ENCODE results near the gene RBFOX2.

Gene RBFOX2

DNA sequence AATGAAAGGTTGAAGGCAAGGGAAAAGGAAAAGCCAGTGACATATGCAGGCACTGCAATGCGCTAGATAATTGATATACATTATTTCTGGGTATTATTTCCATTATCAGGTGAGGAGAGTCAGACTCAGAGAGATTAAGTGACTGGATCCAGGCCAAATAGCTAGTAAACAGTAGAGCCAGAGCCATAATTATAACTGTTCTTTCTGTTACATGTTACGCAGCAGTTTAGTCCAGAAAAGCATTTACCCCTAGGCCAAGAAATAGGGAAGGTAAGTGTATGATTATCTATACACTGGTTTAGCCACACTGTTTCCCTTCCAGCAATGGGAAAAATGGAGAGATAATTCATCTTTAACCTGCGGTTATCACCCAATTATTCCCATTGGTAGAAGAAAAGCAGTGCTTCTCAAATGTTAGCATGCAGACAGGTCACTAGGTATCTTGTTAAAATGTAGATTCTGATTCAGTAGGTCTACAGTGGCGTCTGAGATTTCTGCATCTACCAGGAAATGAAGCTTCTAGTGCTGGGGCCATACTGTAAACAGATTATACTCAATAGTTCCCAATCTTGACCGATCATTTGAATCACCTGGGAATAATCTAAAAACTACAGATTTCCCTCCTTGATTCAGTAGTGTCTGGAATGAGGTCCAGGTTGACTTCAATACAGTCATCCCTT is 69.4 kb downstream of the RBFOX2 start:
- Histone ChIP-seq H3K4me2 (ENCODE audit: low read length) (no peak overlapping the region), H3K27ac (no peak overlapping the region), H3K4me3 (ENCODE audit: low read depth, low read length) (no peak overlapping the region), H2AFZ (no peak overlapping the region), H3K36me3 (ENCODE audit: control insufficient read depth, insufficient read depth, low read length) (no peaks in the 10 kb centered on the region), H3K27me3 (ENCODE audit: control insufficient read depth, insufficient read depth, low read length) (no peaks in the 10 kb centered on the region), H3K4me1 (no peaks in the 10 kb centered on the region), H3K79me2 (peaks cover 10% of the 10 kb centered on the region), H3K9me3 (ENCODE audit: control insufficient read depth, low read length) (no peaks in the 10 kb centered on the region), H3K9ac (no peak overlapping the region)
- TF ChIP-seq, protein P1, sequence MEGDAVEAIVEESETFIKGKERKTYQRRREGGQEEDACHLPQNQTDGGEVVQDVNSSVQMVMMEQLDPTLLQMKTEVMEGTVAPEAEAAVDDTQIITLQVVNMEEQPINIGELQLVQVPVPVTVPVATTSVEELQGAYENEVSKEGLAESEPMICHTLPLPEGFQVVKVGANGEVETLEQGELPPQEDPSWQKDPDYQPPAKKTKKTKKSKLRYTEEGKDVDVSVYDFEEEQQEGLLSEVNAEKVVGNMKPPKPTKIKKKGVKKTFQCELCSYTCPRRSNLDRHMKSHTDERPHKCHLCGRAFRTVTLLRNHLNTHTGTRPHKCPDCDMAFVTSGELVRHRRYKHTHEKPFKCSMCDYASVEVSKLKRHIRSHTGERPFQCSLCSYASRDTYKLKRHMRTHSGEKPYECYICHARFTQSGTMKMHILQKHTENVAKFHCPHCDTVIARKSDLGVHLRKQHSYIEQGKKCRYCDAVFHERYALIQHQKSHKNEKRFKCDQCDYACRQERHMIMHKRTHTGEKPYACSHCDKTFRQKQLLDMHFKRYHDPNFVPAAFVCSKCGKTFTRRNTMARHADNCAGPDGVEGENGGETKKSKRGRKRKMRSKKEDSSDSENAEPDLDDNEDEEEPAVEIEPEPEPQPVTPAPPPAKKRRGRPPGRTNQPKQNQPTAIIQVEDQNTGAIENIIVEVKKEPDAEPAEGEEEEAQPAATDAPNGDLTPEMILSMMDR (IDR thresholded peaks at IDR 0.05) = no peak

DNA sequence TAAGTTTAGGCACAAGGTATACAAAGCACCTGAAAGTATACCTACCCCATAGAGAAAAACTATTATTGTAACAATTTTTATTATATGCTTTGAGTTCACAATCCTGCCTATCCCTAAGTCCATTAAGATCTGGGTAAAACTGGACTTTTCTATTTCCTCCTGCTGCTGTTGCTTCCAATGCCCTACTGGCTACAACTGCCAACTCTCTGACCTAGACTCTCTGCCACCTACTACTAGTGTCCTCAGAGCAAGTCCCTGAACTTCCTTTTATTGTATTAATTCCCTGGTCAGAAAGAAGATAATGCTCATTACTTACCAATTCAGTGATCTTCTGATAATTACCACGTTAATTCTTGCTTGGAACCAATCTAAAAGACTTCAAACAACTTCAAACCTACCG is 70.3 kb downstream of the RBFOX2 start:
- no peak overlapping the region for H3K4me2 ChIP-seq (ENCODE audit: low read length)

DNA sequence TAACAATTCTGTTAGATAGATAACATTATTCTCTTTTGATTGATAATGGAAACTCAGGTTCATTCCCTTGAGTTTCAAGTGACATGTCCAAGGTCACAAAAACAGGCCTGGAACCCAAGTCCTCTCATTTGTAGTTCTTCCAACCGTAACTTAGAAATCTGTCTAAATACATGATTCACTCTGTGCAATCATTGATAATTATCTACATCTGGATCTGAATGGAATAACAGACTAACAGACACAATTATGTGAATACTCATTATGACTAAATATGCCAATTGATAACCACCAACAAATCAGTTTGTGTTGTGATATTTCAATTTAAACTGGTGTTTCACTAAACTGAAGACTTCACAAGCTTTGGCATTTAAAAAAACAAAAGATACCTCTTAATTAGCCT is 71.0 kb downstream of the RBFOX2 start:
- no peak overlapping the region for H3K4me3 ChIP-seq (ENCODE audit: low read depth, low read length)
- no peak overlapping the region for H3K9ac ChIP-seq
- H3K36me3 ChIP-seq (ENCODE audit: control insufficient read depth, insufficient read depth, low read length) = no peaks in the 10 kb centered on the region
- TF ChIP-seq, protein P1 (IDR thresholded peaks at IDR 0.05) = no peak
- H3K4me2 ChIP-seq (ENCODE audit: low read length) = no peak overlapping the region
- H3K27me3 ChIP-seq (ENCODE audit: control insufficient read depth, insufficient read depth, low read length) = no peaks in the 10 kb centered on the region
- no peaks in the 10 kb centered on the region for H3K4me1 ChIP-seq
- no peak overlapping the region for H3K27ac ChIP-seq
- peaks cover 7% of the 10 kb centered on the region for H3K79me2 ChIP-seq
- H3K9me3 ChIP-seq (ENCODE audit: control insufficient read depth, low read length) = no peaks in the 10 kb centered on the region
- no peak overlapping the region for H2AFZ ChIP-seq

More for the DNA sequence above, 70.3 kb downstream of the RBFOX2 start:
- Histone ChIP-seq H3K9me3 (ENCODE audit: control insufficient read depth, low read length) (no peaks in the 10 kb centered on the region), H3K9ac (no peak overlapping the region), H3K4me3 (ENCODE audit: low read depth, low read length) (no peak overlapping the region), H3K79me2 (peaks cover 8% of the 10 kb centered on the region), H3K27ac (no peak overlapping the region), H2AFZ (no peak overlapping the region), H3K4me1 (no peaks in the 10 kb centered on the region), H3K27me3 (ENCODE audit: control insufficient read depth, insufficient read depth, low read length) (no peaks in the 10 kb centered on the region), H3K36me3 (ENCODE audit: control insufficient read depth, insufficient read depth, low read length) (no peaks in the 10 kb centered on the region)
- TF ChIP-seq, protein P1 (IDR thresholded peaks at IDR 0.05) = no peak

DNA sequence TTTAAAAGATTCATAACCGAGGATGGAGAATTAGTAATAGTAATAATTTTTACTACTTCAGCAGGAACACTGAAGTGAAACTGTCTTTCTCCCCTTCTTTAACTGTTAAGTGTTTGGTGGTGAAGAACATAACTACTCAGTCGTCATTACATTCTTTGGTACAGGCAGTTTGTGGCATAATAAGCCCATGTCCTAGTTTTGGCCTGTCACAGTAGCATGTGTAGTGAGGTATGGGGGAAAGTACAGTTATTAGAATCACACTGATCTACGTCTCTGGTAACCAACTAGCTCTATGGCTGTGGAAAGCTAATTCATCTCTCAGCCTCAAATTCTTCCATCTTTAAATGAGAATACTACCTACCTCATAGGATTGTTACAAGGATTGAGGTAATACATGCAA is 71.8 kb downstream of the RBFOX2 start:
- Histone ChIP-seq H3K27me3 (ENCODE audit: control insufficient read depth, insufficient read depth, low read length) (no peaks in the 10 kb centered on the region), H3K9ac (no peak overlapping the region), H3K4me2 (ENCODE audit: low read length) (no peak overlapping the region), H3K4me3 (ENCODE audit: low read depth, low read length) (no peak overlapping the region), H3K36me3 (ENCODE audit: control insufficient read depth, insufficient read depth, low read length) (no peaks in the 10 kb centered on the region), H3K4me1 (no peaks in the 10 kb centered on the region), H2AFZ (no peak overlapping the region), H3K9me3 (ENCODE audit: control insufficient read depth, low read length) (no peaks in the 10 kb centered on the region), H3K27ac (no peak overlapping the region), H3K79me2 (peaks cover 6% of the 10 kb centered on the region)
- TF ChIP-seq, protein P1 (IDR thresholded peaks at IDR 0.05) = no peak

DNA sequence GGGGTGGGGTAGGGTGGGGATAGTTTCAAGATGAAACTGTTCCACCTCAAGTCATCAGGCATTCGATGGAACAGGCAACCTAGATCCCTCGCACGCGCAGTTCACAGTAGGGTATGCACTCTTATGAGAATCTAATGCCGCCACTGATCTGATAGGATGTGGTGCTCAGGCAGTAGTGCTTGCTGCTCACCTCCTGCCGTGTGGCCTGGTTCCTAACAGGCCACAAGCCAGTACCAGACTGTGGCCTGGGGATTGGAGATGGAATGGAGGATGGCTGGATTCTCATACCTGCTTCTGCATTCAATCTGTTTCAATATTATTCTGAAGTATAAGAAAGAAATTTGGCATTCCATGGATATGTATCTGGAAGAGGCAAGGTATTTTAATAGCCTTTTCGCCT is 73.1 kb downstream of the RBFOX2 start:
- H3K9ac ChIP-seq = no peak overlapping the region
- no peaks in the 10 kb centered on the region for H3K9me3 ChIP-seq (ENCODE audit: control insufficient read depth, low read length)
- no peak overlapping the region for H3K4me3 ChIP-seq (ENCODE audit: low read depth, low read length)
- H2AFZ ChIP-seq = no peak overlapping the region
- no peak overlapping the region for H3K27ac ChIP-seq
- H3K36me3 ChIP-seq (ENCODE audit: control insufficient read depth, insufficient read depth, low read length) = no peaks in the 10 kb centered on the region
- no peaks in the 10 kb centered on the region for H3K4me1 ChIP-seq
- H3K4me2 ChIP-seq (ENCODE audit: low read length) = no peak overlapping the region
- H3K79me2 ChIP-seq = peaks cover 4% of the 10 kb centered on the region
- TF ChIP-seq, protein P1 (IDR thresholded peaks at IDR 0.05) = no peak
- H3K27me3 ChIP-seq (ENCODE audit: control insufficient read depth, insufficient read depth, low read length) = no peaks in the 10 kb centered on the region
